Stimulated activated CD8-positive, alpha-beta memory T cell treated with anti-CD3 and anti-CD28 coated beads, Interleukin-15, amount 100 ng/mL, for 24 hours (primary cell): Measurements from ENCODE around the gene VPS18.
A peak's percentile ranks its signal among the peaks of the same experiment; 100 is the strongest.

Experiments
- DNase-seq: peaks from one replicate; pipeline ENCODE4 v3.0.0-alpha.2; 2020; ENCODE audit warnings: low read depth

VPS18 gene

GRCh38 chr15:40902605-40903561 is 8.6 kb downstream of the VPS18 start:
- no peak for DNase-seq

GRCh38 chr15:40904552-40905201 is 10.4 kb downstream of the VPS18 start:
- DNase-seq = no peak

- DNase-seq = peak; percentile 62
These were observed 12.1 kb downstream of the VPS18 start for GRCh38 chr15:40906091-40906990.

- DNase-seq = no peak
These were observed 12.9 kb downstream of the VPS18 start for GRCh38 chr15:40906991-40907802.

GRCh38 chr15:40908095-40908494 is 13.8 kb downstream of the VPS18 start:
- DNase-seq = no peak

- DNase-seq = no peak
These were observed 15.7 kb downstream of the VPS18 start for GRCh38 chr15:40909662-40910630.

- DNase-seq = no peak
These were observed 16.9 kb downstream of the VPS18 start for GRCh38 chr15:40911141-40911540.

- no peak for DNase-seq
These were observed 17.4 kb downstream of the VPS18 start for GRCh38 chr15:40911693-40912092.

- DNase-seq = no peak
These were observed 18.2 kb downstream of the VPS18 start for GRCh38 chr15:40912478-40912877.

GRCh38 chr15:40914013-40914412 is 19.8 kb downstream of the VPS18 start:
- DNase-seq = no peak

- no peak for DNase-seq
These were observed 20.2 kb downstream of the VPS18 start for GRCh38 chr15:40914486-40914885.

- DNase-seq = no peak
These were observed 20.9 kb downstream of the VPS18 start for GRCh38 chr15:40915116-40915661.

- DNase-seq = no peak
These were observed 21.4 kb downstream of the VPS18 start for GRCh38 chr15:40915679-40916078.

- no peak for DNase-seq
These were observed 23.3 kb downstream of the VPS18 start for GRCh38 chr15:40917585-40917984.

- no peak for DNase-seq
These were observed 24.0 kb downstream of the VPS18 start for GRCh38 chr15:40918146-40918798.

GRCh38 chr15:40918799-40919392 is 24.6 kb downstream of the VPS18 start:
- no peak for DNase-seq

GRCh38 chr15:40921949-40922607 is 27.8 kb downstream of the VPS18 start:
- no peak for DNase-seq

- DNase-seq = no peak
These were observed 28.4 kb downstream of the VPS18 start for GRCh38 chr15:40922608-40923005.
